Testis (tissue), 3 donors: ENCODE results near the gene CAMK2G. TPM values are rescaled to one million over a fixed set of nuclear protein-coding genes. Genes with fewer than 3 reads are reported as not detected.

Source experiments
- DNase-seq: peaks from one replicate; pipeline ENCODE4 v3.0.0-alpha.2; 2019
- H3K27ac ChIP-seq, 2 donors: fragments of 200-600 bp; sonication (generic); one replicate each; pipeline ENCODE4 v1.5.1; 2019
- H3K27me3 ChIP-seq: fragments of 200-600 bp; sonication (generic); one replicate; pipeline ENCODE4 v1.5.1; 2019
- H3K36me3 ChIP-seq: fragments of 200-600 bp; sonication (generic); one replicate; pipeline ENCODE4 v1.5.1; 2017; ENCODE audit warnings: low read depth; ENCODE audit errors: missing control alignments
- H3K4me1 ChIP-seq: fragments of 200-600 bp; sonication (generic); one replicate; pipeline ENCODE4 v1.5.1; 2019
- H3K4me3 ChIP-seq, 2 donors: fragments of 200-600 bp; sonication (generic); one replicate each; pipeline ENCODE4 v1.5.1; 2017 to 2019
- H3K9me3 ChIP-seq: fragments of 200-600 bp; sonication (generic); one replicate; pipeline ENCODE4 v1.5.1; 2017
- POLR2A ChIP-seq: fragments of 450-650 bp; IDR thresholded peaks from one replicate; pipeline ENCODE4 v1.6.1; 2017; ENCODE audit warnings: antibody characterized with exemption, mild to moderate bottlenecking, moderate library complexity
- WGBS, 2 donors: methylation state at CpG; one replicate each; pipeline ENCODE4 v1.1.5; 2018; 5-methylcytosine and 5-hydroxymethylcytosine counted together
- intact Hi-C: fragments of 100-400 bp; cut with DNase I; formaldehyde crosslinking; loops from one replicate; pipeline ENCODE4 v1.15.1; 2023; ENCODE audit warnings: low total_unique reads
- polyA plus RNA-seq: library from polyadenylated mRNA; stranded (reverse); fragments of 350-450 nt; fragmentation: Illumina TruSeq; extraction: RNeasy Lipid Tissue Mini Kit (QIAGEN cat#74804); gene quantifications from one replicate; pipeline ENCODE4 v1.2.3, GENCODE V29; 2014; ENCODE audit warnings: low read depth, low replicate concordance; ENCODE audit not compliant: insufficient read depth
- total RNA-seq, 2 donors: library from RNA; depleted of rRNA; stranded (reverse); fragments of >200 nt; gene quantifications; one replicate each; pipeline ENCODE4 v1.2.3, GENCODE V29; 2016
- TF ChIP-seq, protein P1 (sequence below), 3 experiments: fragments of 450-650 bp in 2 of 3; fragments of 200-600 bp in 1 of 3; sonication (generic) in 1 of 3; IDR thresholded peaks; one replicate each; pipeline ENCODE4 v1.5.1; 2016 to 2019; ENCODE audit warnings: antibody characterized with exemption in 3 of 3, mild to moderate bottlenecking in 2 of 3, moderate library complexity in 1 of 3

Gene CAMK2G
- total and polyA plus RNA-seq, 3 donors from 2014 or later, result 16.5 to 29.7 (median 25.4) TPM

DNA sequence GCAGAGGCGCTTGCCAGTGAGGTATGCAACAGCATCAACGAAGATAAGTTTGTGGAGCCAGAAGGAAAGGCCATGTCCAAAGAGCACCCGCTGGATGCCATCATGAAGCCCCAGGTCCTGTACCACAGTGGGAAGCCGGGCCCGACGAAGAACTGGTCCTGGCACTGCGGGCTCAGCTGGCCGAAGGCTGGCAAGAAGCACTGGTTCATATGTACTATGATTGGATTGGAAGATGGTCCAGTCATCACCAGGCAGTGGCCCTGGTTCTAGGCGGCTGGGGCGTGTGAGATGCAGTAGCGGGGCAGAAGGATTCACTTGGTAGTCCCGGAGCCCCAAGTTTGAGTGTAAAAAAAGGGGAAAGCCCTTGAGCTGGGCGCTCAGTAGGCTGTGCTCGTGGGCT, 66.9 kb downstream of the CAMK2G start:
- Histone ChIP-seq H3K36me3 (no peaks in the 10 kb centered on the region), H3K4me1 (no peaks in the 10 kb centered on the region), H3K9me3 (no peaks in the 10 kb centered on the region), H3K27ac (no peak overlapping the region), H3K27me3 (no peaks in the 10 kb centered on the region), H3K4me3 (no peak overlapping the region)
- no peak for TF ChIP-seq POLR2A
- TF ChIP-seq, protein P1, sequence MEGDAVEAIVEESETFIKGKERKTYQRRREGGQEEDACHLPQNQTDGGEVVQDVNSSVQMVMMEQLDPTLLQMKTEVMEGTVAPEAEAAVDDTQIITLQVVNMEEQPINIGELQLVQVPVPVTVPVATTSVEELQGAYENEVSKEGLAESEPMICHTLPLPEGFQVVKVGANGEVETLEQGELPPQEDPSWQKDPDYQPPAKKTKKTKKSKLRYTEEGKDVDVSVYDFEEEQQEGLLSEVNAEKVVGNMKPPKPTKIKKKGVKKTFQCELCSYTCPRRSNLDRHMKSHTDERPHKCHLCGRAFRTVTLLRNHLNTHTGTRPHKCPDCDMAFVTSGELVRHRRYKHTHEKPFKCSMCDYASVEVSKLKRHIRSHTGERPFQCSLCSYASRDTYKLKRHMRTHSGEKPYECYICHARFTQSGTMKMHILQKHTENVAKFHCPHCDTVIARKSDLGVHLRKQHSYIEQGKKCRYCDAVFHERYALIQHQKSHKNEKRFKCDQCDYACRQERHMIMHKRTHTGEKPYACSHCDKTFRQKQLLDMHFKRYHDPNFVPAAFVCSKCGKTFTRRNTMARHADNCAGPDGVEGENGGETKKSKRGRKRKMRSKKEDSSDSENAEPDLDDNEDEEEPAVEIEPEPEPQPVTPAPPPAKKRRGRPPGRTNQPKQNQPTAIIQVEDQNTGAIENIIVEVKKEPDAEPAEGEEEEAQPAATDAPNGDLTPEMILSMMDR (IDR thresholded peaks at IDR 0.05), result no peak
- WGBS, 2 donors, result 94 to 96% methylated on average over 14 of the region's 14 CpGs
- intact Hi-C loops, result no loop called here
- no peak for DNase-seq

DNA sequence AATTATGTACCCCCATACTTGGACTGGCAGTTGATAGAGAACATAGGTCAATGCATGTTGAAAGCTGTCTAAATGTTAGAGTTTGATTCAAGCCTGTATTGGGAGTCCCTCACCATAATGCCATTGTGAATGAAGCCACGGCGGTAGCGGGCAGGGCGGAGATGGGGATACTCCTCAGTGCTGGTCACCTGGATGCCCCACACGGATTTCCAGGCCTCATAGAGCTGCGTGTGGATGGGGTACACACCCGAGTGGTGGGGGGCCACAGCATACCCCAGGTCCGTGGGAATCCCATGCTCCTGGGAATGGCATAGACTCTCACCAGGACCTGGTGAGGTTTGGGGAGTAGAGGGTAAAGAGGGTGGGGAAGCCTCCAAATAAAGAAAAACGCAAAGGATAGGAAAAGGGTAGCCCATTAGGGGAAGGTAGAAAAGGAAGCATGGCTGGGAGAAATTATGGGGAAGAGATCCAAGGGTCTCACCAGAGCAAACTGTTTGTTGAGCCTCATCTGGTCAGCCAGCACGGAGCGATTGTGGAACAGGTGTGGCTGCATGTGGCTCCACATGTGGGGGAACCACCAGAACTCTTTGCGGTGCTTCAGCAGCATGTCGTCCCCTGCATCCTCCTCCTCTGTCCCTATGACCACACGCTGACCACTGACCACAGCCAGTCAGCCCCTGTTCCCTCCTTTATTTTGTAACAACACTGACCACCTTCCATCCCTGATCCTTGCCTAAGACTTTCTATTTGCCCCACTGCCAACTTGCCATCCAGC, 68.0 kb downstream of the CAMK2G start:
- Histone ChIP-seq H3K4me3 (no peak overlapping the region), H3K27me3 (no peaks in the 10 kb centered on the region), H3K36me3 (no peaks in the 10 kb centered on the region), H3K4me1 (no peaks in the 10 kb centered on the region), H3K9me3 (no peaks in the 10 kb centered on the region), H3K27ac (no peak overlapping the region)
- 94% methylated on average over 14 of the region's 14 CpGs for WGBS, 2 donors
- intact Hi-C loops, result no loop called here
- TF ChIP-seq, protein P1 (IDR thresholded peaks at IDR 0.05), result no peak
- no peak for TF ChIP-seq POLR2A
- no peak for DNase-seq

DNA sequence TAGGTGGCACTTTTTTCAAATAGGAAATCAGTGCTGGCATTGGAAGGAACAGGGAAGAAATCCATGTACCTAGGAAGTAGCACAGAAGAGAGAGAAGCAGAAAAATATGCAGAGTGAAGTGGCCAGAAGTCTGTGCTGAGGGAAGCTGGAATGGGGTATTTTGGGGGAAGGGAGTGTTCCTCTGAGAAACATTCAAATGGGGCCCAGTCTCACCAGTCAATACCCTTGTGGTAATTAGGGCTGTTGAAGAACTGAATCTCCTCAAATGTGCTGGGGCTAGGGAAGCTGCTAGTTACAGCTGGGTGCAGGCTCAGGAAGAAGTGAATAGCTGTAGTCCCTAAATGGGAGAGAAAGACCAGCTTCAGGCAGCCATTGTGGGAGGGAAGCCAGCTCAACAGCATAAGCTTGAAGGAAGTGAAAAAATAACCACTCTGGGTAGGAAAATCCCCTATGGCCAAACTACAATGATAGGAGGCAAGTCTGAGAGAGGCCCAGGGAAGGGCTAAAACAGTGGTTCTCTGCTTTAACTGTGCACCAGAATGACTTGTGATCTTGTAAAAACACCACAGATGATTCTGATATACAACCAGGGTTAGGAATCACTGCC, 70.6 kb downstream of the CAMK2G start:
- intact Hi-C loops, result no loop called here
- H3K27ac ChIP-seq, result no peak overlapping the region

DNA sequence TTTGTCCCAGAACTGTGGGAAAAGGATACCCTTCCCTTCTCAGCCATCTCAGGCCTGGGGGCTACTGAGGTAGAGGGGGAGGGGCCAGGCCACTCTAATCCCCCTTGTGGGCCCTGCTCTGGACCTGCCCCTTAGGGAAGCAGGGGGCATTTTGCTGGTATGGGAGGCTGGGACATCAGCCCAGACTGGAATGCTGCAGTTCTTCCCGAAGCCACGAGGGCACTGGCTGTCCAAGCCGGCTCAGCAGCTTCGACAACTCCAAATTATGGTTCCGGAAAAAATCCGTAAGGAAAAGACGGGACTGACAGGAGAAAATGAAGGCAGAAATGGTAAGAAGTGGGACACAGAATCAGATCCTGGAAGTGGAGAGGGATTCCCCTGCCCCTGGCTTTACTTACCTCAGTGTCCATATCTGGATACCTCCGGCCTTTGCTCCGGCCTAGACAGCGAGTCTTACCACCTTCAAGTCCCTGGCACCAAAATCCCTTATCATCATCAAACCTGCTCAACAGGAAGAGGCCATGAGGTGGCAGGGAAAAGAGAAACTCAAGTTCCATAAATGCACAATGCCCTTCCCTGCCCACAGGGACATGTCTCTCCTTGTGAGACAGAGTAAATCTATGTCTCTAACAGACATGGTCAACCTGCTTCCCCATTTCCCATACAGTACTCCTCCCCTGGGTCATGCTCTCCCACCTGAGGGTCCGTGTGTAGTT, 71.9 kb downstream of the CAMK2G start:
- no peak for DNase-seq
- Histone ChIP-seq H3K4me1 (no peaks in the 10 kb centered on the region), H3K9me3 (no peaks in the 10 kb centered on the region), H3K27me3 (no peaks in the 10 kb centered on the region), H3K4me3 (no peak overlapping the region), H3K36me3 (no peaks in the 10 kb centered on the region), H3K27ac (no peak overlapping the region)
- 75 to 82% methylated on average over 11 of the region's 11 CpGs for whole genome bisulfite sequencing, 2 donors
- TF ChIP-seq, protein P1 (IDR thresholded peaks at IDR 0.05), result no peak
- TF ChIP-seq POLR2A, result no peak
- intact Hi-C loops, result no loop called here

More for the DNA sequence above, 70.6 kb downstream of the CAMK2G start:
- H3K9me3 ChIP-seq, result no peaks in the 10 kb centered on the region
- no peak for DNase-seq
- H3K27me3 ChIP-seq, result no peaks in the 10 kb centered on the region
- H3K4me3 ChIP-seq, result no peak overlapping the region
- no peaks in the 10 kb centered on the region for H3K4me1 ChIP-seq
- no peak for TF ChIP-seq POLR2A
- TF ChIP-seq, protein P1 (IDR thresholded peaks at IDR 0.05), result no peak
- H3K36me3 ChIP-seq, result no peaks in the 10 kb centered on the region
